Brain microvascular endothelial cell (primary cell): ENCODE data around the gene ASB6.

Experiments used
- DNase-seq: peaks from one replicate; pipeline ENCODE4 v3.0.0-alpha.2; 2020
- H3K27ac ChIP-seq: fragments of 250-450 bp; sonication (Bioruptor Pico); 2 replicates; pipeline ENCODE4 v1.5.1; 2020; ENCODE audit warnings: mild to moderate bottlenecking, moderate library complexity
- H3K27me3 ChIP-seq: fragments of 250-450 bp; sonication (Bioruptor Pico); replicated peaks from 2 replicates; pipeline ENCODE4 v1.5.1; 2020; ENCODE audit warnings: mild to moderate bottlenecking
- H3K36me3 ChIP-seq: fragments of 250-450 bp; sonication (Bioruptor Pico); replicated peaks from 2 replicates; pipeline ENCODE4 v1.5.1; 2020; ENCODE audit warnings: mild to moderate bottlenecking
- H3K4me3 ChIP-seq: 2 replicates; pipeline ENCODE4 v1.5.1; 2011; ENCODE audit warnings: low read depth, mild to moderate bottlenecking, control low read depth, low read length, moderate library complexity
- in situ Hi-C: cut with HindIII; loops from 2 replicates; pipeline ENCODE4 v1.10.0; 2017; ENCODE audit warnings: low sequenced_read_pairs, low pct_ligation_motif_present
- TF ChIP-seq, protein P1 (sequence below): IDR thresholded peaks from 2 replicates; pipeline ENCODE4 v1.5.1; 2011; ENCODE audit warnings: low read depth, mild to moderate bottlenecking, moderate library complexity, low read length, control low read depth, inconsistent platforms; ENCODE audit errors: missing control alignments

The ASB6 gene

DNA sequence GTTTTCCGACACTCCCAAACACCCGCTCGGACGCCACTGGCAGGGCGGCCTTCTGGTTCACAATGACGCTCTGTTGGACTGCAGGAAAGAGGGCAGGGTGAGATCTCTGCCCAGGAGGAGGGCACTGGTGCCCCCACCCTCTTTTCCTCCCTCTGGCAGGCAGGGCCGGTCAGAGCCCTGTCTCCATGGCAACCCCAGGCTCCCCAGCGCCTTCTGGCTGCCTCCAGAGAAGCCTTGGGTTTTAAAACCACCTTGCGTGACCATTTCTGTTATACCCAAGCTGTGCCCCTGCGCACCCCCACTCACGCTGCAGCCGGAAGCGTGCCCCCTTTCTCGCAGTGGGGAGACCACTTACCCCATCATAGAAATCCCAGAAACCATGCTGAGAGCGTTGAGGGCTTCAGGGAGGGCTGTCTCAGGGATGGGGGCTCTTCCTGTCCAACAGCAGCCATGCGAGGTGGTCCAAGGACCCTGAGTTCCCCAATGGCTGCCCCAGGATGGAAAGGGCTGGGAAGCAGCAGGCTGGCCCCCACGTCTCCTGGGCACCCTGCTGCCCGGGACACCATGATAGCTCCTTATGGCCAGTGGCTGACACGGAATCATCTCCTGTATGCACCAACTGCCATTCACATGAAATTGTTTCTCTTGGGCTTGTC, 28.3 kb downstream of the ASB6 start:
- DNase-seq, result no peak
- Histone ChIP-seq H3K27ac (no peak overlapping the region), H3K36me3 (no peaks in the 10 kb centered on the region), H3K27me3 (no peaks in the 10 kb centered on the region), H3K4me3 (no peak overlapping the region)
- in situ Hi-C loops, result loop anchor here (25.0 kb wide), 1 partner anchor 276 kb away; no protein-coding TSS in a partner anchor
- TF ChIP-seq, protein P1, sequence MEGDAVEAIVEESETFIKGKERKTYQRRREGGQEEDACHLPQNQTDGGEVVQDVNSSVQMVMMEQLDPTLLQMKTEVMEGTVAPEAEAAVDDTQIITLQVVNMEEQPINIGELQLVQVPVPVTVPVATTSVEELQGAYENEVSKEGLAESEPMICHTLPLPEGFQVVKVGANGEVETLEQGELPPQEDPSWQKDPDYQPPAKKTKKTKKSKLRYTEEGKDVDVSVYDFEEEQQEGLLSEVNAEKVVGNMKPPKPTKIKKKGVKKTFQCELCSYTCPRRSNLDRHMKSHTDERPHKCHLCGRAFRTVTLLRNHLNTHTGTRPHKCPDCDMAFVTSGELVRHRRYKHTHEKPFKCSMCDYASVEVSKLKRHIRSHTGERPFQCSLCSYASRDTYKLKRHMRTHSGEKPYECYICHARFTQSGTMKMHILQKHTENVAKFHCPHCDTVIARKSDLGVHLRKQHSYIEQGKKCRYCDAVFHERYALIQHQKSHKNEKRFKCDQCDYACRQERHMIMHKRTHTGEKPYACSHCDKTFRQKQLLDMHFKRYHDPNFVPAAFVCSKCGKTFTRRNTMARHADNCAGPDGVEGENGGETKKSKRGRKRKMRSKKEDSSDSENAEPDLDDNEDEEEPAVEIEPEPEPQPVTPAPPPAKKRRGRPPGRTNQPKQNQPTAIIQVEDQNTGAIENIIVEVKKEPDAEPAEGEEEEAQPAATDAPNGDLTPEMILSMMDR, result no peak

GRCh38 chr9:129612815-129613519, 29.0 kb downstream of the ASB6 start:
- Histone ChIP-seq H3K36me3 (no peaks in the 10 kb centered on the region), H3K4me3 (no peak overlapping the region), H3K27me3 (no peaks in the 10 kb centered on the region), H3K27ac (no peak overlapping the region)
- in situ Hi-C loops, result loop anchor here (25.0 kb wide), 1 partner anchor 276 kb away; no protein-coding TSS in a partner anchor
- DNase-seq, result no peak
- TF ChIP-seq, protein P1, result no peak

GRCh38 chr9:129612123-129612522, 29.8 kb downstream of the ASB6 start:
- H3K36me3 ChIP-seq, result no peaks in the 10 kb centered on the region
- in situ Hi-C loops, result loop anchor here (25.0 kb wide), 1 partner anchor 275 kb away; no protein-coding TSS in a partner anchor
- H3K27ac ChIP-seq, result no peak overlapping the region
- H3K27me3 ChIP-seq, result no peaks in the 10 kb centered on the region
- no peak for DNase-seq
- no peak overlapping the region for H3K4me3 ChIP-seq
- TF ChIP-seq, protein P1, result no peak

GRCh38 chr9:129611307-129611800, 30.6 kb downstream of the ASB6 start:
- TF ChIP-seq, protein P1, result no peak
- Histone ChIP-seq H3K4me3 (no peak overlapping the region), H3K27me3 (no peaks in the 10 kb centered on the region), H3K36me3 (no peaks in the 10 kb centered on the region), H3K27ac (no peak overlapping the region)
- DNase-seq, result no peak
- in situ Hi-C loops, result loop anchor here (25.0 kb wide), 1 partner anchor 274 kb away; no protein-coding TSS in a partner anchor

- peak; percentile 56 for DNase-seq
- H3K27me3 ChIP-seq, result no peaks in the 10 kb centered on the region
- in situ Hi-C loops, result loop anchor here (25.0 kb wide), 1 partner anchor 273 kb away; no protein-coding TSS in a partner anchor
- TF ChIP-seq, protein P1, result peak; percentile 89
- H3K4me3 ChIP-seq, result peak overlapping the region; percentile 57
- H3K27ac ChIP-seq, result peak overlapping the region; percentile 50
- no peaks in the 10 kb centered on the region for H3K36me3 ChIP-seq
Measured at GRCh38 chr9:129610473-129611306, 31.3 kb downstream of the ASB6 start.
